Erythroblast (primary cell): ENCODE measurements around the gene SMIM38.
"Not testable (repeated sequence)": the region's sequence is repeated elsewhere in the genome, so short reads cannot be mapped to it uniquely, and the experiment has no call there.

Source experiments
- GATA1 ChIP-seq: IDR thresholded peaks from 2 replicates; pipeline ENCODE4 v1.6.1; 2011; ENCODE audit warnings: low read depth, mild to moderate bottlenecking, control low read depth, low read length, moderate library complexity
- POLR2A ChIP-seq: IDR thresholded peaks from 2 replicates; pipeline ENCODE4 v1.6.1; 2011; ENCODE audit warnings: mild to moderate bottlenecking, low read length

DNA sequence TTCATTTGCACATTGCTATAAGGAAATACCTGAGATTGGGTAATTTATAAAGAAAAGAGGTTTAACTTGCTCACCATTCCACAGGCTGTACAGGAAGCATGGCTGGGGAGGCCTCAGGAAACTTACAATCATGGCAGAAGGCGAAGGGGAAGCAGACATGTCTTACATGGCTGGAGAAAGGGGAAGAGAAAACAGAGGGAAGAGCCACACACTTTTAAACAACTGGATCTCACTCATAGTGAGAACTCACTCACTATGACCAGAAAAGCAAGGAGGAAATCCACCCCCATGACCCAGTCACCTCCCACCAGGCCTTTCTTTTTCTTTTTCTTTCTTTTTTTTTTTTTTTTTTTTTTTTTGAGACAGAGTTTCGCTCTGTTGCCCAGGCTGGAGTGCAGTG, 21.6 kb upstream of the SMIM38 start:
- not testable (repeated sequence) for TF ChIP-seq POLR2A, GATA1
